ENCODE measurements around the gene POU6F2.
"Not testable (repeated sequence)": the region's sequence is repeated elsewhere in the genome, so short reads cannot be mapped to it uniquely, and the experiment has no call there.

The POU6F2 gene

GRCh38 chr7:38947541-38947940 is 30.2 kb upstream of the POU6F2 start:
- H3K9ac ChIP-seq (ENCODE audit: low read length in 2 of 2); H3K4me1 ChIP-seq (ENCODE audit: control insufficient read depth, insufficient read depth, low read length); H3K4me3 ChIP-seq (ENCODE audit: low read length in 2 of 2); H3K9me3 ChIP-seq (ENCODE audit: control insufficient read depth in 2 of 2, low read length in 2 of 2); H3K27me3 ChIP-seq (ENCODE audit: control insufficient read depth in 1 of 2, insufficient read depth in 2 of 2, low read length in 2 of 2); H3K36me3 ChIP-seq (ENCODE audit: control insufficient read depth in 2 of 2, insufficient read depth in 2 of 2, low read length in 2 of 2); H3K27ac ChIP-seq (ENCODE audit: low read length): not testable (repeated sequence)

- no peak overlapping the region for H3K27ac ChIP-seq (ENCODE audit: low read length)
- H3K27me3 ChIP-seq (ENCODE audit: control insufficient read depth in 1 of 2, insufficient read depth in 2 of 2, low read length in 2 of 2): no peaks in the 10 kb centered on the region
- H3K9ac ChIP-seq (ENCODE audit: low read length in 2 of 2): no peak overlapping the region
- H3K4me1 ChIP-seq (ENCODE audit: control insufficient read depth, insufficient read depth, low read length): no peaks in the 10 kb centered on the region
- H3K36me3 ChIP-seq (ENCODE audit: control insufficient read depth in 2 of 2, insufficient read depth in 2 of 2, low read length in 2 of 2): no peaks in the 10 kb centered on the region
- no peak overlapping the region for H3K4me3 ChIP-seq (ENCODE audit: low read length in 2 of 2)
- no peaks in the 10 kb centered on the region for H3K9me3 ChIP-seq (ENCODE audit: control insufficient read depth in 2 of 2, low read length in 2 of 2)
These were observed 27.4 kb upstream of the POU6F2 start for GRCh38 chr7:38950309-38950708.

GRCh38 chr7:38951213-38951612 is 26.5 kb upstream of the POU6F2 start:
- Histone ChIP-seq H3K9me3 (ENCODE audit: control insufficient read depth in 2 of 2, low read length in 2 of 2) (no peaks in the 10 kb centered on the region), H3K27me3 (ENCODE audit: control insufficient read depth in 1 of 2, insufficient read depth in 2 of 2, low read length in 2 of 2) (no peaks in the 10 kb centered on the region), H3K4me3 (ENCODE audit: low read length in 2 of 2) (no peak overlapping the region), H3K27ac (ENCODE audit: low read length) (no peak overlapping the region), H3K36me3 (ENCODE audit: control insufficient read depth in 2 of 2, insufficient read depth in 2 of 2, low read length in 2 of 2) (no peaks in the 10 kb centered on the region), H3K9ac (ENCODE audit: low read length in 2 of 2) (no peak overlapping the region), H3K4me1 (ENCODE audit: control insufficient read depth, insufficient read depth, low read length) (no peaks in the 10 kb centered on the region)

GRCh38 chr7:38953227-38953626 is 24.5 kb upstream of the POU6F2 start:
- Histone ChIP-seq H3K27me3 (ENCODE audit: control insufficient read depth in 1 of 2, insufficient read depth in 2 of 2, low read length in 2 of 2) (no peaks in the 10 kb centered on the region), H3K4me1 (ENCODE audit: control insufficient read depth, insufficient read depth, low read length) (no peaks in the 10 kb centered on the region), H3K9ac (ENCODE audit: low read length in 2 of 2) (no peak overlapping the region), H3K36me3 (ENCODE audit: control insufficient read depth in 2 of 2, insufficient read depth in 2 of 2, low read length in 2 of 2) (no peaks in the 10 kb centered on the region), H3K4me3 (ENCODE audit: low read length in 2 of 2) (no peak overlapping the region), H3K9me3 (ENCODE audit: control insufficient read depth in 2 of 2, low read length in 2 of 2) (no peaks in the 10 kb centered on the region), H3K27ac (ENCODE audit: low read length) (no peak overlapping the region)

DNA sequence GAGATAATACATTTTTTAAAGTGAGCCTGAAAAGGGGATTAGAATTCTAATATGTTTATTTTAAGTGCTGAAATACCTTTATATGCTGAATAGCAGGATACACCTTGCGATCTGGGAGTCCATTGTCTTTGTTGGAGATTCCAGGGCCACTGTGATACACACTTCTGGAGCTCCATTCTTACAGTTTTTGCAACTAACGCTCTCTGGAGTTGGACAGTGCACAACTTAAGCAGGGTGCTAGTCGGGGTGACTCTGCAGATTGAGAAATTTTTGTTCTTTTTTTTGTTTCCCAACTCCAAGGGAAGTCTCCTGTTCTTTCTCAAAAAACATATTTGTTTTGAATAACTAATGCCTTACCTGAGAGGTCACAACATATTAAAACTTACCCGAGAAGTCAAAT is 23.7 kb upstream of the POU6F2 start:
- no peak overlapping the region for H3K4me3 ChIP-seq (ENCODE audit: low read length in 2 of 2)

GRCh38 chr7:38955892-38956291 is 21.8 kb upstream of the POU6F2 start:
- Histone ChIP-seq H3K4me3 (ENCODE audit: low read length in 2 of 2) (no peak overlapping the region), H3K27me3 (ENCODE audit: control insufficient read depth in 1 of 2, insufficient read depth in 2 of 2, low read length in 2 of 2) (no peaks in the 10 kb centered on the region), H3K36me3 (ENCODE audit: control insufficient read depth in 2 of 2, insufficient read depth in 2 of 2, low read length in 2 of 2) (no peaks in the 10 kb centered on the region), H3K4me1 (ENCODE audit: control insufficient read depth, insufficient read depth, low read length) (no peaks in the 10 kb centered on the region), H3K27ac (ENCODE audit: low read length) (no peak overlapping the region), H3K9me3 (ENCODE audit: control insufficient read depth in 2 of 2, low read length in 2 of 2) (no peaks in the 10 kb centered on the region), H3K9ac (ENCODE audit: low read length in 2 of 2) (no peak overlapping the region)

More for the DNA sequence above, 23.7 kb upstream of the POU6F2 start:
- H3K9ac ChIP-seq (ENCODE audit: low read length in 2 of 2): no peak overlapping the region
- no peaks in the 10 kb centered on the region for H3K36me3 ChIP-seq (ENCODE audit: control insufficient read depth in 2 of 2, insufficient read depth in 2 of 2, low read length in 2 of 2)
- H3K27me3 ChIP-seq (ENCODE audit: control insufficient read depth in 1 of 2, insufficient read depth in 2 of 2, low read length in 2 of 2): no peaks in the 10 kb centered on the region
- H3K9me3 ChIP-seq (ENCODE audit: control insufficient read depth in 2 of 2, low read length in 2 of 2): no peaks in the 10 kb centered on the region
- no peaks in the 10 kb centered on the region for H3K4me1 ChIP-seq (ENCODE audit: control insufficient read depth, insufficient read depth, low read length)
- no peak overlapping the region for H3K27ac ChIP-seq (ENCODE audit: low read length)

DNA sequence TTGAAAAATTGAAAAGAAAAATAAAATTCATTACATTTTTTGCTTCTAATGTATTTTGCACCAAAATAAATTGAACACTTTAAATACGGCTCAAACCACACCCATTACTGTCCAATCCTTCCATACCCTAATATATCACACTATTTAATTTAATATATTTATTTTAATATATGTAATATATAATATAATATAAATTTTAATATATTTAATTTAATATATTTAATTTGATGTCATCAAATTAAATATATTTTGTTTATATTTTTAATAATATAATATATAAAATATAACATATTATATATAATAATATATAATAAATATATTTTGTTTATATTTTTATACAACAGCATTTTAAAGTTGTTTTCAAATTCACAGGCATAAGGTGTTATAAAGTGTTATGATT is 15.7 kb upstream of the POU6F2 start:
- Histone ChIP-seq H3K9me3 (ENCODE audit: control insufficient read depth in 2 of 2, low read length in 2 of 2) (peaks cover 3 to 4% of the 10 kb centered on the region in 2 donors), H3K36me3 (ENCODE audit: control insufficient read depth in 2 of 2, insufficient read depth in 2 of 2, low read length in 2 of 2) (no peaks in the 10 kb centered on the region), H3K4me3 (ENCODE audit: low read length in 2 of 2) (no peak overlapping the region), H3K27ac (ENCODE audit: low read length) (no peak overlapping the region), H3K27me3 (ENCODE audit: control insufficient read depth in 1 of 2, insufficient read depth in 2 of 2, low read length in 2 of 2) (no peaks in the 10 kb centered on the region), H3K9ac (ENCODE audit: low read length in 2 of 2) (no peak overlapping the region), H3K4me1 (ENCODE audit: control insufficient read depth, insufficient read depth, low read length) (no peaks in the 10 kb centered on the region)

- Histone ChIP-seq H3K4me3 (ENCODE audit: low read length in 2 of 2) (no peak overlapping the region), H3K27ac (ENCODE audit: low read length) (no peak overlapping the region), H3K9ac (ENCODE audit: low read length in 2 of 2) (no peak overlapping the region), H3K27me3 (ENCODE audit: control insufficient read depth in 1 of 2, insufficient read depth in 2 of 2, low read length in 2 of 2) (no peaks in the 10 kb centered on the region), H3K9me3 (ENCODE audit: control insufficient read depth in 2 of 2, low read length in 2 of 2) (peaks cover 3 to 4% of the 10 kb centered on the region in 2 donors), H3K36me3 (ENCODE audit: control insufficient read depth in 2 of 2, insufficient read depth in 2 of 2, low read length in 2 of 2) (no peaks in the 10 kb centered on the region), H3K4me1 (ENCODE audit: control insufficient read depth, insufficient read depth, low read length) (no peaks in the 10 kb centered on the region)
These were observed 12.8 kb upstream of the POU6F2 start for GRCh38 chr7:38964921-38965320.

DNA sequence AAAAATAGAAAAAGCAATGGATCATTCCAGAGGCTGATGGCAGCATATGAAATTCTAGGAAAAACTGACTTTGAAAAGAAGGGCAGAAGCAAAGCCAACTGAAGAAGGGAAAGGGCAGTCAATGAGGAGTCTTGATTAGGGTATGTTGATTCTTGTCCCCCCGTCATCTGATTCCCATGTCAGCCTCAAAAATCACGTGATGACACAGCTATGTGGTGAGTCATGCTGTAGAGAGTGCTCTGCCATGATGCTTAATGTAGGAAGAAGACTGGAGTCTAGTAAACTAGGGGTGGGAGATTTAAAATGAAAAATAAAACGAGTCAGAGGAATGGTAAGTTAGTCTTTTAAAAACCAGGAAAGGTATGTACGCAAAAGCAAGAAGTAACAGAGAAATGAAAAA is 3.9 kb upstream of the POU6F2 start:
- no peak overlapping the region for H3K27ac ChIP-seq (ENCODE audit: low read length)
- H3K36me3 ChIP-seq (ENCODE audit: control insufficient read depth in 2 of 2, insufficient read depth in 2 of 2, low read length in 2 of 2): no peaks in the 10 kb centered on the region
- H3K9ac ChIP-seq (ENCODE audit: low read length in 2 of 2): no peak overlapping the region
- H3K9me3 ChIP-seq (ENCODE audit: control insufficient read depth in 2 of 2, low read length in 2 of 2): no peaks in the 10 kb centered on the region
- H3K4me3 ChIP-seq (ENCODE audit: low read length in 2 of 2): no peak overlapping the region
- no peaks in the 10 kb centered on the region for H3K4me1 ChIP-seq (ENCODE audit: control insufficient read depth, insufficient read depth, low read length)
- H3K27me3 ChIP-seq (ENCODE audit: control insufficient read depth in 1 of 2, insufficient read depth in 2 of 2, low read length in 2 of 2): peaks cover 3 to 11% of the 10 kb centered on the region in 2 donors

DNA sequence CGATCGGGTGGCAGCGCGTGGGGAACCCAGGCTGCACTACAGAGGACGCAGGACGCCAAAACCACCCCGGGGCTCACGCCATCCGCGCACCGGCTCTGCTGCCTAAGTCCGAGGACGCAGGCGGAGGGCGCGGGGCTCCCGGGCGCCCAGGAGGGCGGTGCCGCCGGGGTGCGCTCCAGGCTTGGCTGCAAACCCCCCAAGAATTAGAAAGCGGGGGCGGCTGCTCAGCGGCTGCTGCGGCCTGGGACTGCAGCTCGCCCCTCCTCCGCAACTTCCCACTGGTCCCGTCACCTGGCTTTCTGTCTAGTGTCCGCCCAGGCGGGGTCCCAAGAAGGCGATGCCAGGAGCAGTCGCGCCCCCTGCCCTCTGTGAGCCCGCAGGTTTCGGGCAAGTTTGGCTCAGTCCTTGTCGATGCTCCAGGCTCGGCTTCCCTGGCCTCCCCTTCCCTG is 1.7 kb upstream of the POU6F2 start:
- Histone ChIP-seq H3K9me3 (ENCODE audit: control insufficient read depth in 2 of 2, low read length in 2 of 2) (no peaks in the 10 kb centered on the region), H3K27ac (ENCODE audit: low read length) (no peak overlapping the region), H3K36me3 (ENCODE audit: control insufficient read depth in 2 of 2, insufficient read depth in 2 of 2, low read length in 2 of 2) (no peaks in the 10 kb centered on the region), H3K4me1 (ENCODE audit: control insufficient read depth, insufficient read depth, low read length) (no peaks in the 10 kb centered on the region), H3K9ac (ENCODE audit: low read length in 2 of 2) (no peak overlapping the region), H3K27me3 (ENCODE audit: control insufficient read depth in 1 of 2, insufficient read depth in 2 of 2, low read length in 2 of 2) (peaks cover 3 to 11% of the 10 kb centered on the region in 2 donors), H3K4me3 (ENCODE audit: low read length in 2 of 2) (peak overlapping the region in 1 of 2 donors; percentile 66)

GRCh38 chr7:38978491-38978890 is 782 bp downstream of the POU6F2 start:
- Histone ChIP-seq H3K27me3 (ENCODE audit: control insufficient read depth in 1 of 2, insufficient read depth in 2 of 2, low read length in 2 of 2) (peaks cover 3 to 11% of the 10 kb centered on the region in 2 donors), H3K36me3 (ENCODE audit: control insufficient read depth in 2 of 2, insufficient read depth in 2 of 2, low read length in 2 of 2) (no peaks in the 10 kb centered on the region), H3K4me3 (ENCODE audit: low read length in 2 of 2) (no peak overlapping the region), H3K4me1 (ENCODE audit: control insufficient read depth, insufficient read depth, low read length) (no peaks in the 10 kb centered on the region), H3K9me3 (ENCODE audit: control insufficient read depth in 2 of 2, low read length in 2 of 2) (no peaks in the 10 kb centered on the region), H3K27ac (ENCODE audit: low read length) (no peak overlapping the region), H3K9ac (ENCODE audit: low read length in 2 of 2) (no peak overlapping the region)
